HG03280 (cell line): ENCODE results near the gene VTN.
"Not testable (repeated sequence)": the region's sequence is repeated elsewhere in the genome, so short reads cannot be mapped to it uniquely, and the experiment has no call there.

ENCODE experiments used
- ATAC-seq: cut with Tn5 transposase; IDR thresholded peaks from one replicate; pipeline ENCODE4 v1.9.1; 2021; ENCODE audit warnings: mild to moderate bottlenecking, moderate library complexity; ENCODE audit not compliant: unreplicated experiment

VTN gene

DNA sequence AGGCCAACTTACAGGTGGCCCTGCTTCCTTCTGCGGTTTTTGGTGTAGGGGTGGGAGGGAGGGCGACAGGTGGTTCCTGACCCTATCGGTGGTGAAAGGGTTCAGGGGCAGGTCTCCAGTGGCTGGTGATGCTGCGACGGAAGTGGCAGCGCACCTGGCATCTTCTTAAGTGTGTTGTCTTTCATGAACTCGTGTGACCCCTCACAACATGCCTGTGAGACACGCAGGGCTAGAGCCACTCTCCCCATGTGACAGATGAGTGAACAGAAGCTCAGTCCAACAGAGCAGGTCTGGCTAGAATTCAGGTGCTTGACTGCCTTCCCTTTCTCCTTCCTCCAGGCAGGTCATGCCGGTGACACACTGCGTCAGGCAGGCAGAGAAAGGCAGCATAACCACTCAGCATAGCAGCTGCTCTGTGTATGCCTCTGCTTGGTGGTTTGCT, 26.6 kb downstream of the VTN start:
- ATAC-seq, result no peak

DNA sequence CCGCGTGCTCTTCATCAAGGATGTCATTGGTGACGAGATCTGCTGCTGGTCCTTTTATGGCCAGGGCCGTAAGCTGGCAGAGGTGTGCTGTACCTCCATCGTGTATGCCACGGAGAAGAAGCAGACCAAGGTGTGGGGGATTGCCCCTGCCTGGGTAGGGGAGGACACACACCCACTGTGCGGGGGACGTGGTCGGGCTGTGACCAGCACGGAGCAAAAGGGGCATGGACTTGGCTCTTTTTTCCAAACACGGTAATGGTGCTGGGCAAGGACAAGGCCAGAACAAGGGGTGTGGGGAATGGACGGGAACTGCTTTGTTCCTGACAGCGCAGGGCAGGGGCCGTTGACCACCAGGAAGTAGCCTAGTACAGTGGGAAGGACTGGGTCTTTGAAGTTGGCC, 27.8 kb downstream of the VTN start:
- no peak for ATAC-seq

DNA sequence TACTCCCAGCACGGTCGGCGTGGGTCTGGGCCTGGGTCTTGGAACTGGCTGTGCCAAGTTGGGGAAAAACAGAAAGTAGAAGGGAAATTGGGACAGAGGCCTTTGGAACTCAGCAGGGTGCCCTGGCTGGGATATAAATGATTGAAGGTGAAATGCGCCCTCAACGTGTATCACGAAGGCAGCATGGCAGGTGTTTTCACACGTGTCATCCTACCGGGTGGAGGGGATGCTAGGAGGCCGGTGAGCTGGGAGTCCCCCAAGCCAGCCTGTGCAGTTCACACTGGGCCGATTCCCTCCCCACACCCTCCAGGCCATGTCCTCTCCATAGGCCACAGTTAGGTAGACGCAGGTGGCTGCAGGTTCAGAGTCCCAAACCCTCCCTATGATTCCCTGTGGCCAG, 28.6 kb downstream of the VTN start:
- ATAC-seq, result no peak

DNA sequence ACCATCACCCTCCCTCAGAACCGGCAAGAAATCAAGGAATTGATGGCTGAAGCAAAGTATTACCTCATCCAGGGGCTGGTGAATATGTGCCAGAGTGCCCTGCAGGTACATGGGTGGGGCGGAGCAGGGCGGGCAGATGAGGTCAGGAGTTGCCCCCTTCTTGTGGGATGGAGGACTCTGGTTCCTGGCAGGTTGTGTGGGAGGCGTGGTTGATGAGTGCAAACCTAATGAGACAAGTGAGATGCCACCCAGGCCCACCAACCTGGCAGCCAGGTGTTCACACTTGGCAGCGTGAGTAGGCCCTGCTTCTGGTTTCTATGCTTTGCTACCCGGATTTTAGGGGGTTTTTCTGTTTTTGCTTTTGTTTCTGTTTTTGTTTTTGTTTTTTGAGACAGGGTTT, 29.7 kb downstream of the VTN start:
- ATAC-seq, result no peak

DNA sequence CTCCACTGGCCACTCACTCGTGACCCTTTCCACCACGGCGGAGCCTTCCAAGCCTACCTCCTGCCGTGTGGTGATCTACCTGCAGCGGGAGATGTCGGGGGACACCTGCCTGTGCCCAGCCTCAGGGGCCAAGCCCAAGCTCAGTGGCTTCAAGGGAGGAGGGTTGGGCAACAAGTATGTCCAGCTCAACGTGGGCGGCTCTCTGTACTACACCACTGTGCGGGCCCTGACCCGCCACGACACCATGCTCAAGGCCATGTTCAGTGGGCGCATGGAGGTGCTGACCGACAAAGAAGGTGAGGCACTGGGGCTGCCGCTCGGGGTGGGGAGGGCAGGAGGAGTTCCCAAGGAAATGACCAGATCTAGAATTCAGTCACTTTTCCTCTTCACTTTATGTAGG, 30.7 kb downstream of the VTN start:
- no peak for ATAC-seq

DNA sequence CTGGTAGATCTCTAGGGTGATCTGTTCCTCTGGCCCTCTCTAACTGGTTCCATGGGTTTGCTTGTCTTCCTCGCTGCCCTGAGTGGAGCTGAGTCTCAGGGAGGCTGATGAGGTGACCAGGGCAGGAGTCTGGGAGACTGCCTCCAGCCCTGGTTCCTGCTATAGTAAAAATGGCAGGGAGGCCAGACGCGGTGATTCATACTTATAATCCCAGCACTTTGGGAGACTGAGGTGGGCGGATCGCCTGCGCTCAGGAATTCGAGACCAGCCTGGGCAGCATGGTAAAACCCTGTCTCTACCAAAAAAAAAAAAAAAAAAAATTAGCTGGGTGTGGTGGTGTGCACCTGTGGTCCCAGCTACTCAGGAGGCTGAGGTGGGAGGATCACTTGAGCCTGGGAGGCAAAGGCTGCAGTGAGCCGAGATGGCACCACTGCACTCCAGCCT, 31.3 kb downstream of the VTN start:
- not testable (repeated sequence) for ATAC-seq

DNA sequence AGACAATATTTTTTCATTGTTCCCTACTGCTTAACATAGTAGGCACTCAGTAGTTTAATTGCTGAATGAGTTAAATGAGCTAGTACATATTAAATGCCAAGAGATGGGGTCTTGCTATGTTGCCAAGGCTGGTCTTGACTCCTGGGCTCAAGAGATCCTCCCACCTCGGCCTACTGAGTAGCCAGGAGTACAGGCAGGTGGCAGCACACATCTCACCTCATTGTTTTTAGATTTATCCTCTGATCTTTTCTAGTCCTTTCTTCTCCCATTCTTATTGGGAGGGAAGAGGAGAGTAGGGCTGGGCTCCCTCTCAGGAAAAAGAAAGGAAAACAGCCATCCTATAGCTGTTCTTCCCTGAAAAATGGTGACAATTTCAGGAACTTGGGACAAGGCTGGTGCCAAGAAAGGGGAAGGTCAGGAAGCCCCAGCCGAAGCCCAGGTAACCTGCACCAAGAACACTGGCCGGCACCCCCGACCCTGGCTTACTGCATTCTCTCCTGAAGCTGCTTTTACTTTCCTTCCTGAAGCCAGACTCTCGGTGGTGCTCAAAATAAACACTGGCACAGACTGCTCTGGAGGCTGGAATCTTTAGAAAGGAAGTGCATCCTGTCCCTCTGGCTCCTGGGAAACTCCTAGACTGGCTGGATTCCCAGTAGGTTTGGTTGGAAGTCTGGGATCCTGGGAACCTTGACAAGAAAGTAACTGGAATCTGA, 31.9 kb downstream of the VTN start:
- no peak for ATAC-seq

DNA sequence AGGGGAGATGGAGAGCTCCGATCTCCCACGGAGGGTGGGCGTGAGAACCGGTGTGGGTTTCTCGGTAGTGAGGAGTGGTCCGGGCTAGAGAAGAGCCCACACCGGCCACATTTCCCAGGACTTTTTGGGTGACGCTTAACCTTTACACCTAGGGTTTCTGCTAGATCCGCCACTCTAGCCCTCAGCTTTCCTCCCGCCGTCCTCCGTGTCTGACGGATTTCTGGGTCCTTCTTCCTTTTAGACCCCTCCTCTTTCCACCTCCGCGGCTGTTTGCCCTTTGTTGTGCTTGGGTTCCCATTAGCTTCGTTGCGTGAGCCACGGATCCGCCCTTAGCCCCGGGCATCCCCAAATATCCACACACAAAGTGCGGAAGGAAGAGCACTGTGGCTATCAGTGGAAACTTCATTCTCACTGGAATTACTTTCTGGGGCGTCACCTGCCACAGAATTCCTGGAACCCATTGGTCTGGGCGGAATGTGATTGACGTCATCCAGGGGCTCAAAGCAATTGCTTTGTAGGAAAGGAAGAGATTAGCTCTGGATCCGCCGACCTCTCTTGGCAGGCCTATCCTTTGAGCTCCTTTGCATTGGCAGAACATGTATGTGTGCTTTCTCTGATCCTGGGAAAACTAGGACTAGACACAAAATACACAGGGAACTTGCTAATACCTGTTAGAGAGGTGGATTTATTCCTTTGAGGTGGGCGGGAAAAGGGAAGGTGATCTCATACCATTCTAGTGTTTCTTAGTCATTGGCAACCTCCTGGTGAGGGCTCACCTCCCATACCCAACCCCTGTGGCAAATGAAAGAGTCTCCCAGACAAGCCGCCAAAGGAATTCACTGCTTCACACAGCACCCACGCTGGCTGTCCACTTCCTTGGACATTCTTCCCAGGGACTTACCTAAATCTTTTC, 33.9 kb downstream of the VTN start:
- no peak for ATAC-seq

DNA sequence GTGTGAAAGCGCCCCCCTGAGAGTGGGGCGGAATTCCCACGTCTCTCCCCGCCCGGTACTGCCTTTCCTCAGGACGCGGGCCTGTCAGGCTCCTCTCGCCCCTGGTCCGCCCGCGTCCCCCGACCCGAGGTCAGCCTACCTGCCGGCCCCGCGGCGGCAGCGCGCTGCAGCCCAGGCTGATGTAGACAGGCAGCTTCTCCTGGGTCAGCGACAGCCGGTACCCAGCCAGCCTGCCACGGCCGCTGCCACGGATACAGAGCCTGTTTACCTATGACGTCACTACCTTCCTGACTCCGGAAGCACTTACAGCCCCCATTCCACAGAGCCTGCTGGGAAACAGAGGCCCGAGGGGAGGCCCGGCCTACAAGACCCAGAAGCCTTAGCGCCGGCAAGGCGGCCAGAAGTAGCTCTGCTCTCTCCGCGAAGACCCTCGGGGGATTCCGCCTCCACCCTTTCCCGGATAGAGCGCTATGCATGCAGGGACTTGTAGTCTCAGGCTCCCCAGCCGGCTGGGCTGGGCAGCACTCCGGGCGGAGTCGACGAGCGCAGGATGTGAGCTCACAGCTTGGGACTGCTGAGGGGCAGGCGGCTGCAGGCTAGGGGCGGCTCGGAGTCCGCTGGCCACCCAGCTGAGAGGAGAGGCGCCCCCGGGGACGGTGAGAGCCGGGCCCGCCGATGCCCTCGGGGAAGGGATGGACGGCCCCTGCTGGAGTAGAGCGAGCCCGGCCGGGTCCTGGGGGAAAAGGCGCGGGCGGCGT, 34.7 kb downstream of the VTN start, which contains the start of the genes IFT20 and TNFAIP1:
TSS of gene IFT20 (minus strand) at position 272 of the 758 bp plus-strand sequence. CDS start 3,487 bp downstream, outside the sequence.
TSS of gene TNFAIP1 (plus strand) at position 561 of the 758 bp plus-strand sequence. CDS start 3,761 bp downstream, outside the sequence.
- peak; percentile 97 for ATAC-seq

DNA sequence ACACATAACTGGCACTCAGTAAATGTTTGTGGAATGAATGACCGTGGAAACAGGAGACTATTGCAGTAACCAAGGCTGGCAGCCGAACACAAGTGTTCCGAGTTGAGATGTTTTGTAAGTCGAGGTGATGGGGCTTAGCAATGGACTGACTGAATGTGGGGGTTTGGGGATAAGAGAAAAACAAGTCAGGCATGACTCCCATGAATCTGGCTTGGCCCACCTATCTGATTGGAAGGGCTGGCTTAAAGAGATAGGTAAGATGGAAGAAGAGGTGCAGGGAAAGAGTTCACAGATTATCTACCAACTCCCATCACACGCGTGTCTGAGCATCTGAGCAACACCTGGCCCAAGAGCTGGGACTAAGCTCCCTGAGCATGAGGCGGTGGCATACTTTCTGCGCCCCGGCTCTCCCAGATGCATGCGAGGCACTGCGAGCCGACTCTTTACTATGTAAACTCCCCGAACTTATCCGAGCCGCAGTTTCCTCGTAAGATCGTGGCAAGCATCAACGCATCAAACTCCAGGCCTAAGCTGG, 35.4 kb downstream of the VTN start:
- ATAC-seq, result no peak

DNA sequence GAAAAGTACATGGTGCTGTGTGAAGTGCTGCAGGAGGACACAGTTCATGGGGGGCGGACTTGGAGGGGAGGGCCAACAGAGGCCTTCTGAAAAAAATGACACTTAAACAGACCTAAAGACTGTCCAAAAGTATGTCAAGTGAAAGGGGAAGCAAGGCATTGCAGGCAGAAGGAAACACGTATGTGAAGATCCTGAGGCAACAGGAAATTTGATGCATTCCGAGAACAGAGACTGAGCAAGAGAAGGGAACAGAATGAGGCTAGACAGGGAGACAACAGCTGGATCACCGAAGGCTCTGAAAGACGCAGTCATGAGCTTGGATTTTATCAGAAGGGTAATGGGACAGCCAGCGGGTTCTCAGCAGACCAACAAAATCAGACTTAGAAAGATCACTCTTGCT, 35.9 kb downstream of the VTN start:
- no peak for ATAC-seq

DNA sequence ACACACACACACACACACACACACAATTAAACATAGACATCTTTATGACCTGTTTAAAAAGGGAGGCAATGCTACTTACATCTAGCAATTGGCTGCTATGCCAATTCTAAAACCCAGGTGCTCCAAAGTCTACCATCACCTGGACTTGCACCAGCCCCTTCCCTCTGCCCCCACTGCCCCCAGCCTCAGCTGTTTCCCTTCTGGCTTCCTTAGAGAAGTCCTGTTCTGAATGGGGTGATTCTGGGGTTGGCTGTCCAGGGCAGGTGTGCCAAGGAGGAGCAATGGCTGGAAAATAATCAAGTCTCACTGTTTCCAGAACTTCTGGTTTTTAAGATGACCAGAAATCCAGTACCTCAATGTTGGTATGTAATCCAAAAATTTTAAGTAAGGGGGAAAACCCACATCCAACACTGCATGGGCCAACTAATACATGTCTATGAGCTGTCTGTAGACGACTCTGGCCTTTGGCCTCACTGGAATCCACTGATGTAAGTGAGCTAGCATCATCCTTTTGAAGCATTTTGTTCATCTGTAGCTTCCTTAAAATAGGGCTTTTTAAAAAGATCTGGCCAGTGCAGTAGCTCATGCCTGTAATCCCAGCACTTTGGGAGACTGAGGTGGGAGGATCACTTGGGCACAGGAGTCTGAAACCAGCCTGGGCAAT, 36.9 kb downstream of the VTN start:
- ATAC-seq, result no peak

DNA sequence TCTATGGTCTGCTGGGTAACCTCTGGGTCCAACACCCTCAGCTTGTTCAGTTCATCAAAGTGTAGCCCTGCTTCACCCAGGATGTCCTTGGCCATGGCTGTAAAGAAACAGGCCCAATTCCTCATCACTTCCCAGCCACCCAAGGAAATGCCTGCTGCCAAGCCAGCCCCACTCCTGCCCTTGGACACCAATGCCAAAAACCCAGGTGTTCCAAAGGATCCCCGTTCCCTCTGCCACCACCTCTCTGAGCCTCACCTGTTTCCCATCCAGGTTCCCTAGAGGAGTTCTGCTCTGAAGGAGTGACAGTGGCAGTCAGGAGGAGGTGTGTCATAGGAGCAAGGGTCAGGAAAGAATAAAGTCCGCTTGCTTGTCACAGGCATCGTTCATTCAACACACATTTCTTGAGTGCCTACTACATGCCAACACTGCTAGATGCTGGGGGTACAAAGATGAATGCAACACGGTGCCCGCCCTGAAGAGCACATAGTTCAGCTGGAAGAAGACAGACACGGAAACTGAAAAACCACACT, 38.2 kb downstream of the VTN start:
- ATAC-seq, result no peak

DNA sequence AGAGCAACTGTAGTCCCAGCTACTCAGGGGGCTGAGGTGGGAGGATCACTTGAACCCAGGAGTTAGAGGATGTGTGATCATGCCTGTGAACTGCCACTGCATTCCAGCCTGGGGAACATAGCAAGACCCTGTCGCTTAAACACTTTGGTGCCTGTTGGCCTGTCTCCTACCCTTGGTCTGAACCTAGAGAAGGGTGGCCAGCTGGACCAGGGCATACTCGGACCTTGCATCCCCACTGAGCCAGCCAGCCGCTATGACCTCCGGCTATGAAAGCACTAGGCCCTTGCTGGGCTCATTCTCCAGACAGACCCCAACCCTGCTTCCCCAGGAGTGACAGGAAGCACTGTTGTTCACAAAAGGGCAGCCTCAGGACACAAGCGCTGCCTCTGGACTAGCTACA, 39.4 kb downstream of the VTN start:
- no peak for ATAC-seq

DNA sequence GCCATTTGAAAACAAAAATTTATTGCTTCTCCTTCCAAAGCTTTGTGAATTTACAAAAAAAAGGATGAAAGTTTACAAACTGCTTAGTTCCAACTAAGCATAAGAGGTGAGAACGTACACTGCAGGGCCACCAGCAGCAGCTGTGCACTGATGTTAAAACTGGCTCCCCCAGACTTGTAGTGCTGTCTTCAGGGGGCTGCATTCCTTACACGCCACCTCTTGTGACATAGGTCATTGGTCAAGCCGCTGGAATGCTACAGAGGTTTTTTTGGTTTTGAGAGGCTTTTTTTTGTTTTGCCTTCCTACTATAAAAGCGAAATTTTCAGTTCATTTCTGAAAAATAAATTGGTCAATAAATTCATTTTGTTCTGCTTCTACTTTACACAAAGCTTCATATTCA, 41.8 kb downstream of the VTN start:
- ATAC-seq, result no peak

DNA sequence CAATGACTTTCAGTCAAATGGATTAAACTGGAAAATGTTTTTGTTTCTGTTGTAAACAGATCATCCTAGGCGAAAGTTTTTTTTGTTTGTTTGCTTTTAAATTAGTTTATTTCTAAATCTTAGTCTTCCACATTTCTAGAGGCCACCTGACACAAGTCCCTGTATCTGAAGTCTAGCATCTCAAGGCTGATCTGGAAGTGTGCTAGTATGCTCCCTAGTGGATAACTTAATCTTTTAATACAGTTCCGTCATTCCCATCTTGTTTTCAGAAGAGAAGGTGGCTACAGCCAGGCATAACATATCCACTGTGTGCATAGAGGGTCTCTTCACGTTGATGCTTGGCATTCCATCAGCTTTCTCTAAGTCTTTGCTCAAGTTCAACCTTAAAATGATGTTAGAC, 42.4 kb downstream of the VTN start:
- ATAC-seq, result no peak

DNA sequence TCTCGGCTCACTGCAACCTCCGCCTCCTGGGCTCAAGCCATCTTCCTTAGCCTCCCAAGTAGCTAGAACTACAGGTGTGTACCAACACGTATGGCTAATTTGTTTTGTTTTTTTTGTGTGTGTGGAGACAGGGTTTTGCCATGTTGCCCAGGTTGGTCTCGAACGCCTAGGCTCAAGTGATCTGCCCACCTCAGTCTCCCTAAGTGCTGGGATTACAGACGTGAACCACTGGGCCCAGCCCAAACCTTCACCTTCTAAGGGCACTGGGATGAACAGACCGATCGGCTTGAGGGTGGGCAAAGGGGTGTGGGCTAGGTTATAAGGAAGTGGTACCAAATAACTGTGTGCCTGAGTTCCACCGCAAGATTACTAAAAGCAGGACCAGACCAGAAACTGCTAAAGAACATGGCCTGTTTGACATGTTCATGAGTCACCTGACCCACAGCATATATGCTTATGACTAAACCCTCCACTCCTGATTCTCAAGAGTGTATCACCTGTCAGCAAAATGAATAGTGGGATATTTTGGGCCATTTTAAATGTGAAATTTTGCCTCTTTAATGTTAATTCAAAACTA, 43.0 kb downstream of the VTN start:
- ATAC-seq, result peak; percentile 71

DNA sequence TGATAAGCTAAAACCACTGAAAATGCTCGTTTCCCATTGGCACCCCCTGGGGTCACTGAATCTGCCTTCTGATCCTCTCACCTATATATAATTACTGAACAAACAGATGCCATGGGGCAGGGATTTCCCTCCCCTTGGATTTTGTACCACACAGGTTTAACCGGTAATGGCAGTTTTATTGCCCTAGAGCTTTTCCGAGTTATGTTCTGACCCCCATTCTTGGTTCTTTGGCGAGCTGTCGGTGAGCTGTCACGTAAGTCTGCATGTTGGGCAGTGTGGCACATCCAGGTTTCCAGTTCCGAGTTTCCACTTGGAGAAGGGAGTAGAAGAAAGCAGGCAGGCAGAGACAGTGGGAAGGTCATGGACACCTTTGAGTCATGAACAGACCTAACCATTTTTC, 44.0 kb downstream of the VTN start:
- ATAC-seq, result no peak

DNA sequence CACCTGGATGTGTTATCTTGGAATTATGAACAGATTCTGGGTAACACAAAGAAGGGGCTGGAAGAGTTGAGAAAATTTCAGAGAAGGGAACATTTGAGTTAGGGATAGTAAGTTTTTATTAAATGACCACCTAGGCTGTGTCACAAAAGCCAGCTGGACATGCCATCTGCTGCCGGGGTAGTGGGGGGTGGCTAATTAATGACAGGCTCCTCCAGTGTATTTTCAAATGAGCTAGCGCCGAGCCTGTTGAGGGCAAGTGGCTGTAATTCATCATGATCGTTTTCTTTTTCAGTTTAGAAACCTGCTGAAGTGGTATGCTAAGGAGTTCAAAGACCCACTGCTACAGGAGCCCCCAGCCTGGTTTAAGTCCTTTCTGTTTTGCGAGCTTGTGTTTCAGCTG, 44.9 kb downstream of the VTN start:
- no peak for ATAC-seq

DNA sequence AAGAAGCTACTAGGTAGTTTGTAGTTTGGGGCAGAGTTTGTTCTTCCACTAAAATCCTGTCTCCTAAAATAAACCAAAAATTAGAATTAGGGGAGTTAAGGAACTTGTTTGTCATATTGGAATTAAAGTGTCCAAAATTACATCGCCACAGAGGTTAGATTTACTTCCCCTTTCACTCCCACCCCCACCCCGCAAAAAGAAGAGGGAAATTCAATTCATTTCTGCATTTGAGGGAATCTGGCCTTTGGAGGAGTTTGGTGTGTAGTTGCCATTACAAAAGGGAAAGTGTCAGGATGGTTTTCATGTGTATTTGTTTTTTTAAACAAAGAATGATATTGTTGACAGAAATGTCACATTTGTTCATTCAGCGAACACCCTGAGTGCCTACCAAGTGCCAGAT, 45.3 kb downstream of the VTN start:
- no peak for ATAC-seq
